HEK293 (cell line): ENCODE measurements around the gene RITA1.

ENCODE experiments used
- SP2 ChIP-seq: fragments of 450-650 bp; formaldehyde crosslinking; IDR thresholded peaks from 2 replicates; pipeline ENCODE4 v1.5.1; 2016; ENCODE audit warnings: missing biosample characterization, missing genetic modification characterization
- ZNF426 ChIP-seq: fragments of 450-650 bp; formaldehyde crosslinking; IDR thresholded peaks from 2 replicates; pipeline ENCODE4 v1.5.1; 2017; ENCODE audit warnings: missing biosample characterization, missing genetic modification characterization, mild to moderate bottlenecking, inconsistent platforms, moderate library complexity
- ZNF596 ChIP-seq: fragments of 450-650 bp; IDR thresholded peaks from 2 replicates; pipeline ENCODE4 v1.5.0; 2018; ENCODE audit warnings: missing biosample characterization, mild to moderate bottlenecking, missing genetic modification characterization, moderate library complexity
- TF ChIP-seq, protein P1 (sequence below): fragments of 450-650 bp; formaldehyde crosslinking; IDR thresholded peaks from 2 replicates; pipeline ENCODE4 v1.5.1; 2016; ENCODE audit warnings: missing biosample characterization, missing genetic modification characterization

GRCh38 chr12:113194971-113195391, 9.5 kb downstream of the RITA1 start:
- TF ChIP-seq SP2: no peak
- TF ChIP-seq ZNF596 (tag by site-specific recombination): no peak
- TF ChIP-seq, protein P1, sequence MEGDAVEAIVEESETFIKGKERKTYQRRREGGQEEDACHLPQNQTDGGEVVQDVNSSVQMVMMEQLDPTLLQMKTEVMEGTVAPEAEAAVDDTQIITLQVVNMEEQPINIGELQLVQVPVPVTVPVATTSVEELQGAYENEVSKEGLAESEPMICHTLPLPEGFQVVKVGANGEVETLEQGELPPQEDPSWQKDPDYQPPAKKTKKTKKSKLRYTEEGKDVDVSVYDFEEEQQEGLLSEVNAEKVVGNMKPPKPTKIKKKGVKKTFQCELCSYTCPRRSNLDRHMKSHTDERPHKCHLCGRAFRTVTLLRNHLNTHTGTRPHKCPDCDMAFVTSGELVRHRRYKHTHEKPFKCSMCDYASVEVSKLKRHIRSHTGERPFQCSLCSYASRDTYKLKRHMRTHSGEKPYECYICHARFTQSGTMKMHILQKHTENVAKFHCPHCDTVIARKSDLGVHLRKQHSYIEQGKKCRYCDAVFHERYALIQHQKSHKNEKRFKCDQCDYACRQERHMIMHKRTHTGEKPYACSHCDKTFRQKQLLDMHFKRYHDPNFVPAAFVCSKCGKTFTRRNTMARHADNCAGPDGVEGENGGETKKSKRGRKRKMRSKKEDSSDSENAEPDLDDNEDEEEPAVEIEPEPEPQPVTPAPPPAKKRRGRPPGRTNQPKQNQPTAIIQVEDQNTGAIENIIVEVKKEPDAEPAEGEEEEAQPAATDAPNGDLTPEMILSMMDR: no peak
- TF ChIP-seq ZNF426 (tag by site-specific recombination): no peak
